ENCODE data around the gene TSPAN9.

TSPAN9 gene

GRCh38 chr12:3230758-3231375, 153.7 kb downstream of the TSPAN9 start:
- TF ChIP-seq, protein P1, sequence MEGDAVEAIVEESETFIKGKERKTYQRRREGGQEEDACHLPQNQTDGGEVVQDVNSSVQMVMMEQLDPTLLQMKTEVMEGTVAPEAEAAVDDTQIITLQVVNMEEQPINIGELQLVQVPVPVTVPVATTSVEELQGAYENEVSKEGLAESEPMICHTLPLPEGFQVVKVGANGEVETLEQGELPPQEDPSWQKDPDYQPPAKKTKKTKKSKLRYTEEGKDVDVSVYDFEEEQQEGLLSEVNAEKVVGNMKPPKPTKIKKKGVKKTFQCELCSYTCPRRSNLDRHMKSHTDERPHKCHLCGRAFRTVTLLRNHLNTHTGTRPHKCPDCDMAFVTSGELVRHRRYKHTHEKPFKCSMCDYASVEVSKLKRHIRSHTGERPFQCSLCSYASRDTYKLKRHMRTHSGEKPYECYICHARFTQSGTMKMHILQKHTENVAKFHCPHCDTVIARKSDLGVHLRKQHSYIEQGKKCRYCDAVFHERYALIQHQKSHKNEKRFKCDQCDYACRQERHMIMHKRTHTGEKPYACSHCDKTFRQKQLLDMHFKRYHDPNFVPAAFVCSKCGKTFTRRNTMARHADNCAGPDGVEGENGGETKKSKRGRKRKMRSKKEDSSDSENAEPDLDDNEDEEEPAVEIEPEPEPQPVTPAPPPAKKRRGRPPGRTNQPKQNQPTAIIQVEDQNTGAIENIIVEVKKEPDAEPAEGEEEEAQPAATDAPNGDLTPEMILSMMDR (conservative IDR thresholded peaks at IDR 0.05; ENCODE audit: low read length) = no peak

GRCh38 chr12:3231399-3231876, 154.3 kb downstream of the TSPAN9 start:
- H3K4me3 ChIP-seq (ENCODE audit: low read length) = no peak overlapping the region
- TF ChIP-seq, protein P1 (conservative IDR thresholded peaks at IDR 0.05; ENCODE audit: low read length) = no peak
- no peak for DNase-seq (ENCODE audit: low read depth)

More at GRCh38 chr12:3230758-3231375, 153.7 kb downstream of the TSPAN9 start:
- no peak for DNase-seq (ENCODE audit: low read depth)
- no peak overlapping the region for H3K4me3 ChIP-seq (ENCODE audit: low read length)

- TF ChIP-seq, protein P1 (conservative IDR thresholded peaks at IDR 0.05; ENCODE audit: low read length) = no peak
- no peak for DNase-seq (ENCODE audit: low read depth)
- no peak overlapping the region for H3K4me3 ChIP-seq (ENCODE audit: low read length)
Measured at GRCh38 chr12:3233797-3234196, 156.6 kb downstream of the TSPAN9 start.

GRCh38 chr12:3236345-3237187, 159.4 kb downstream of the TSPAN9 start:
- no peak for DNase-seq (ENCODE audit: low read depth)
- TF ChIP-seq, protein P1 (conservative IDR thresholded peaks at IDR 0.05; ENCODE audit: low read length) = no peak
- no peak overlapping the region for H3K4me3 ChIP-seq (ENCODE audit: low read length)

GRCh38 chr12:3238196-3238595, 161.0 kb downstream of the TSPAN9 start:
- H3K4me3 ChIP-seq (ENCODE audit: low read length) = no peak overlapping the region
- TF ChIP-seq, protein P1 (conservative IDR thresholded peaks at IDR 0.05; ENCODE audit: low read length) = no peak
- DNase-seq (ENCODE audit: low read depth) = no peak

GRCh38 chr12:3241621-3242020, 164.4 kb downstream of the TSPAN9 start:
- TF ChIP-seq, protein P1 (conservative IDR thresholded peaks at IDR 0.05; ENCODE audit: low read length) = no peak
- DNase-seq (ENCODE audit: low read depth) = no peak
- no peak overlapping the region for H3K4me3 ChIP-seq (ENCODE audit: low read length)

Measured in AG10803 (cell line).